Thoracic aorta (tissue), 2 donors: ENCODE measurements around the gene RUNX1. TPM values are rescaled to one million over a fixed set of nuclear protein-coding genes. Genes with fewer than 3 reads are reported as not detected.

ENCODE experiments used
- ATAC-seq: fragments of 150-250 bp; one replicate; pipeline ENCODE4 v1.8.0; 2017; ENCODE audit warnings: low read depth; ENCODE audit not compliant: insufficient number of reproducible peaks, low FRiP score
- DNase-seq: peaks from one replicate; pipeline ENCODE4 v3.0.0-alpha.2; 2020; ENCODE audit warnings: low spot score
- H3K27ac ChIP-seq, 2 donors: fragments of 200-600 bp; sonication (generic); 1 replicate in 1 of 2; 2 replicates in 1 of 2; pipeline ENCODE4 v1.5.1; 2016; ENCODE audit warnings: mild to moderate bottlenecking in 2 of 2, moderate library complexity in 2 of 2
- H3K27me3 ChIP-seq: fragments of 200-600 bp; sonication (generic); replicated peaks from 2 replicates; pipeline ENCODE4 v1.6.0; 2016; ENCODE audit warnings: mild to moderate bottlenecking; ENCODE audit not compliant: insufficient read depth
- H3K36me3 ChIP-seq: fragments of 200-600 bp; sonication (generic); one replicate; pipeline ENCODE4 v1.5.1; 2016
- H3K4me1 ChIP-seq, 2 donors: fragments of 200-600 bp; sonication (generic); 1 replicate in 1 of 2; 2 replicates in 1 of 2; pipeline versions ENCODE4 v1.5.1 to v1.6.0; 2016; ENCODE audit warnings: low read depth in 2 of 2, mild to moderate bottlenecking in 1 of 2; ENCODE audit not compliant: control insufficient read depth in 1 of 2
- H3K4me3 ChIP-seq: fragments of 200-600 bp; sonication (generic); 2 replicates; pipeline ENCODE4 v1.5.1; 2016; ENCODE audit warnings: mild to moderate bottlenecking
- H3K9me3 ChIP-seq: fragments of 200-600 bp; sonication (generic); 2 replicates; pipeline ENCODE4 v1.5.1; 2016
- CTCF ChIP-seq: fragments of 200-600 bp; sonication (generic); IDR thresholded peaks from one replicate; pipeline ENCODE4 v1.5.1; 2019; ENCODE audit warnings: antibody characterized with exemption
- total RNA-seq, 2 donors: library from RNA; depleted of rRNA; stranded (reverse); fragments of >200 nt; gene quantifications; one replicate each; pipeline versions ENCODE4 v1.1.0 to v1.2.3, GENCODE V29; 2016

The RUNX1 gene
- total RNA-seq, 2 donors from 2014 or later, result 47.4 to 64.7 TPM

- H3K27ac ChIP-seq, result no peak overlapping the region
- no peak overlapping the region for H3K4me3 ChIP-seq
- no peak for ATAC-seq
Measured at GRCh38 chr21:34797921-34798535, 251.1 kb downstream of the RUNX1 start.

GRCh38 chr21:34797201-34797525, 251.9 kb downstream of the RUNX1 start:
- ATAC-seq (no peak), DNase-seq (no peak)
- Histone ChIP-seq H3K36me3 (no peaks in the 10 kb centered on the region), H3K4me1 (no peaks in the 10 kb centered on the region), H3K27me3 (no peaks in the 10 kb centered on the region), H3K9me3 (no peaks in the 10 kb centered on the region), H3K4me3 (no peak overlapping the region), H3K27ac (no peak overlapping the region)
- TF ChIP-seq CTCF, result no peak

More at GRCh38 chr21:34797921-34798535, 251.1 kb downstream of the RUNX1 start:
- H3K27me3 ChIP-seq, result no peaks in the 10 kb centered on the region
- no peak for DNase-seq
- TF ChIP-seq CTCF, result no peak
- H3K4me1 ChIP-seq, result no peaks in the 10 kb centered on the region
- H3K36me3 ChIP-seq, result no peaks in the 10 kb centered on the region
- no peaks in the 10 kb centered on the region for H3K9me3 ChIP-seq

GRCh38 chr21:34796518-34797200, 252.4 kb downstream of the RUNX1 start:
- Histone ChIP-seq H3K4me3 (no peak overlapping the region), H3K27ac (no peak overlapping the region), H3K36me3 (no peaks in the 10 kb centered on the region), H3K4me1 (no peaks in the 10 kb centered on the region), H3K27me3 (no peaks in the 10 kb centered on the region), H3K9me3 (no peaks in the 10 kb centered on the region)
- no peak for DNase-seq
- no peak for TF ChIP-seq CTCF
- ATAC-seq, result no peak

- no peaks in the 10 kb centered on the region for H3K27me3 ChIP-seq
- no peaks in the 10 kb centered on the region for H3K4me1 ChIP-seq
- no peak overlapping the region for H3K4me3 ChIP-seq
- no peaks in the 10 kb centered on the region for H3K36me3 ChIP-seq
- ATAC-seq (no peak), DNase-seq (no peak)
- peak overlapping the region in 1 of 2 donors; percentile 8 for H3K27ac ChIP-seq
- no peaks in the 10 kb centered on the region for H3K9me3 ChIP-seq
- no peak for TF ChIP-seq CTCF
Measured at GRCh38 chr21:34795548-34796180, 253.4 kb downstream of the RUNX1 start.

GRCh38 chr21:34795175-34795547, 253.9 kb downstream of the RUNX1 start:
- DNase-seq (no peak), ATAC-seq (no peak)
- TF ChIP-seq CTCF, result no peak
- Histone ChIP-seq H3K4me3 (no peak overlapping the region), H3K4me1 (no peaks in the 10 kb centered on the region), H3K27me3 (no peaks in the 10 kb centered on the region), H3K27ac (peak overlapping the region in 1 of 2 donors; percentile 8), H3K9me3 (no peaks in the 10 kb centered on the region), H3K36me3 (no peaks in the 10 kb centered on the region)
